ENCODE data around the gene MRPS22. TPM values are rescaled to one million over a fixed set of nuclear protein-coding genes. Genes with fewer than 3 reads are reported as not detected.

Gene MRPS22
- total and polyA plus RNA-seq, 9 of the 15 experiments (the other 6 are each of a cell fraction or from before 2014, with no cell fraction given) = 148 to 397 (median 229) TPM

- Histone ChIP-seq H3K9me3 (replicated peaks; ENCODE audit: control insufficient read depth, insufficient read depth, low read depth, low read length) (no peaks in the 10 kb centered on the region), H3K27ac (ENCODE audit: extremely low read depth, low read depth, low read length) (peak within 1 kb of the TSS; percentile 95), H3K4me3 (peak within 1 kb of the TSS; percentile 92), H3K9ac (ENCODE audit: insufficient read depth in 1 of 2, low read depth in 2 of 2, low read length in 2 of 2) (peak within 1 kb of the TSS; percentile 99 to 100), H3K9me1 (ENCODE audit: control insufficient read depth, insufficient read depth, low read length) (no peaks in the 10 kb centered on the region), H3K27me3 (ENCODE audit: control insufficient read depth in 2 of 2, insufficient read depth in 2 of 2, low read length in 2 of 2) (no peaks in the 10 kb centered on the region), H3K4me1 (replicated peaks in 1 of 2; ENCODE audit: control insufficient read depth in 2 of 2, insufficient read depth in 2 of 2, low read length in 2 of 2) (peaks cover 4 to 15% of the 10 kb centered on the region in 2 experiments; a peak in 3 of 5 replicates), H3K4me2 (ENCODE audit: insufficient read depth, low read length) (peak within 1 kb of the TSS; percentile 82), H3K79me2 (ENCODE audit: control insufficient read depth, insufficient read depth, low read length) (peaks cover 56% of the 10 kb centered on the region), H3K36me3 (ENCODE audit: control insufficient read depth, insufficient read depth, low read length) (peaks cover 5% of the 10 kb centered on the region; the same call in 1 of the 3 replicates), H2AFZ (ENCODE audit: low read depth, low read length) (peak within 1 kb of the TSS; percentile 91), H4K20me1 (replicated peaks; ENCODE audit: control insufficient read depth, insufficient read depth, low read length) (no peaks in the 10 kb centered on the region; the same call in 1 of the 2 replicates)
- under 1% methylated on average over 52 of the region's 52 CpGs for WGBS (ENCODE audit: insufficient coverage, low coverage, missing lambda C conversion rate)
- intact Hi-C loops (cut with micrococcal nuclease) = no loop called here
- CTCF ChIA-PET (ENCODE audit: low intra/inter-chr PET ratio) = no interaction called here
- FAIRE-seq = peak; percentile 98
- in situ Hi-C loops (cut with MboI) = no loop called here
- POLR2A ChIA-PET = interaction anchor here (0.5 to 2.2 kb wide), 14 partner anchors 10 to 780 kb away, joined by 3 to 9 read pairs (median 3); partner anchors contain the start of gene MRPS22
- peak; percentile 94 for ATAC-seq
- peak; percentile 97 to 99 (median 98) for DNase-seq (ENCODE audit: extremely low read depth in 1 of 4, low spot score in 3 of 4)
- no TSS peak for BruUV-seq (replicated peaks)
- no peak for TF ChIP-seq ZNF561 (CRISPR knock-in tag; conservative IDR thresholded peaks at IDR 0.05)
- TF ChIP-seq RBM25 (IDR thresholded peaks at IDR 0.05; ENCODE audit: low read depth, low read length, severe bottlenecking) = peak; percentile 86
- TF ChIP-seq HOXB6 (CRISPR knock-in tag; IDR thresholded peaks at IDR 0.05; ENCODE audit: borderline replicate concordance) = no peak
- no peak for TF ChIP-seq NFE2L1 (tag; IDR thresholded peaks at IDR 0.05; ENCODE audit: borderline replicate concordance, low read depth)
- no peak for TF ChIP-seq DMBX1 (CRISPR knock-in tag; IDR thresholded peaks at IDR 0.05; ENCODE audit: borderline replicate concordance)
- TF ChIP-seq SRF (CRISPR knock-in tag; IDR thresholded peaks at IDR 0.05) = no peak; a peak in 1 of 4 replicates
- TF ChIP-seq ZNF586 (CRISPR knock-in tag; conservative IDR thresholded peaks at IDR 0.05) = no peak
- no peak for TF ChIP-seq CBX8 (IDR thresholded peaks at IDR 0.05; ENCODE audit: borderline replicate concordance, extremely low read depth, low read depth, low read length, poor library complexity, severe bottlenecking)
- TF ChIP-seq, protein P1, sequence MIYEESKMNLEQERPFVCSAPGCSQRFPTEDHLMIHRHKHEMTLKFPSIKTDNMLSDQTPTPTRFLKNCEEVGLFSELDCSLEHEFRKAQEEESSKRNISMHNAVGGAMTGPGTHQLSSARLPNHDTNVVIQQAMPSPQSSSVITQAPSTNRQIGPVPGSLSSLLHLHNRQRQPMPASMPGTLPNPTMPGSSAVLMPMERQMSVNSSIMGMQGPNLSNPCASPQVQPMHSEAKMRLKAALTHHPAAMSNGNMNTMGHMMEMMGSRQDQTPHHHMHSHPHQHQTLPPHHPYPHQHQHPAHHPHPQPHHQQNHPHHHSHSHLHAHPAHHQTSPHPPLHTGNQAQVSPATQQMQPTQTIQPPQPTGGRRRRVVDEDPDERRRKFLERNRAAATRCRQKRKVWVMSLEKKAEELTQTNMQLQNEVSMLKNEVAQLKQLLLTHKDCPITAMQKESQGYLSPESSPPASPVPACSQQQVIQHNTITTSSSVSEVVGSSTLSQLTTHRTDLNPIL (CRISPR knock-in tag; IDR thresholded peaks at IDR 0.05) = no peak
- TF ChIP-seq ZNF212 (CRISPR knock-in tag; IDR thresholded peaks at IDR 0.05) = no peak
- TF ChIP-seq, protein P2, sequence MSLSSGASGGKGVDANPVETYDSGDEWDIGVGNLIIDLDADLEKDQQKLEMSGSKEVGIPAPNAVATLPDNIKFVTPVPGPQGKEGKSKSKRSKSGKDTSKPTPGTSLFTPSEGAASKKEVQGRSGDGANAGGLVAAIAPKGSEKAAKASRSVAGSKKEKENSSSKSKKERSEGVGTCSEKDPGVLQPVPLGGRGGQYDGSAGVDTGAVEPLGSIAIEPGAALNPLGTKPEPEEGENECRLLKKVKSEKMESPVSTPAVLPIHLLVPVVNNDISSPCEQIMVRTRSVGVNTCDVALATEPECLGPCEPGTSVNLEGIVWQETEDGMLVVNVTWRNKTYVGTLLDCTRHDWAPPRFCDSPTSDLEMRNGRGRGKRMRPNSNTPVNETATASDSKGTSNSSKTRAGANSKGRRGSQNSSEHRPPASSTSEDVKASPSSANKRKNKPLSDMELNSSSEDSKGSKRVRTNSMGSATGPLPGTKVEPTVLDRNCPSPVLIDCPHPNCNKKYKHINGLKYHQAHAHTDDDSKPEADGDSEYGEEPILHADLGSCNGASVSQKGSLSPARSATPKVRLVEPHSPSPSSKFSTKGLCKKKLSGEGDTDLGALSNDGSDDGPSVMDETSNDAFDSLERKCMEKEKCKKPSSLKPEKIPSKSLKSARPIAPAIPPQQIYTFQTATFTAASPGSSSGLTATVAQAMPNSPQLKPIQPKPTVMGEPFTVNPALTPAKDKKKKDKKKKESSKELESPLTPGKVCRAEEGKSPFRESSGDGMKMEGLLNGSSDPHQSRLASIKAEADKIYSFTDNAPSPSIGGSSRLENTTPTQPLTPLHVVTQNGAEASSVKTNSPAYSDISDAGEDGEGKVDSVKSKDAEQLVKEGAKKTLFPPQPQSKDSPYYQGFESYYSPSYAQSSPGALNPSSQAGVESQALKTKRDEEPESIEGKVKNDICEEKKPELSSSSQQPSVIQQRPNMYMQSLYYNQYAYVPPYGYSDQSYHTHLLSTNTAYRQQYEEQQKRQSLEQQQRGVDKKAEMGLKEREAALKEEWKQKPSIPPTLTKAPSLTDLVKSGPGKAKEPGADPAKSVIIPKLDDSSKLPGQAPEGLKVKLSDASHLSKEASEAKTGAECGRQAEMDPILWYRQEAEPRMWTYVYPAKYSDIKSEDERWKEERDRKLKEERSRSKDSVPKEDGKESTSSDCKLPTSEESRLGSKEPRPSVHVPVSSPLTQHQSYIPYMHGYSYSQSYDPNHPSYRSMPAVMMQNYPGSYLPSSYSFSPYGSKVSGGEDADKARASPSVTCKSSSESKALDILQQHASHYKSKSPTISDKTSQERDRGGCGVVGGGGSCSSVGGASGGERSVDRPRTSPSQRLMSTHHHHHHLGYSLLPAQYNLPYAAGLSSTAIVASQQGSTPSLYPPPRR (CRISPR knock-in tag; IDR thresholded peaks at IDR 0.05; ENCODE audit: borderline replicate concordance) = no peak
- peak; percentile 42; the same call in 1 of the 2 replicates for TF ChIP-seq SMARCE1 (IDR thresholded peaks at IDR 0.05)
These were observed 45.9 kb downstream of the MRPS22 start, which contains the start of gene COPB2 for GRCh38 chr3:139389552-139390368. COPB2 (minus strand) TSS chr3:139389647; CDS start chr3:139389550, 97 bp downstream.
